Kidney epithelial cell (primary cell): ENCODE data around the gene ROR1. TPM values are rescaled to one million over a fixed set of nuclear protein-coding genes. Genes with fewer than 3 reads are reported as not detected.

Experiments
- DNase-seq: peaks from one replicate; pipeline ENCODE4 v3.0.0-alpha.2; 2010; ENCODE audit warnings: low read depth
- H3K27me3 ChIP-seq: 2 replicates; pipeline ENCODE4 v1.6.0; 2011; ENCODE audit warnings: low read length; ENCODE audit not compliant: control insufficient read depth, insufficient read depth
- H3K36me3 ChIP-seq: 2 replicates; pipeline ENCODE4 v1.5.1; 2011; ENCODE audit warnings: low read length; ENCODE audit not compliant: control insufficient read depth, insufficient read depth
- H3K4me3 ChIP-seq: 2 replicates; pipeline ENCODE4 v1.5.1; 2011; ENCODE audit warnings: low read depth, mild to moderate bottlenecking, control low read depth, low read length
- CTCF ChIP-seq: IDR thresholded peaks from 2 replicates; pipeline ENCODE4 v1.5.1; 2011; ENCODE audit warnings: mild to moderate bottlenecking, moderate library complexity, low read length, control low read depth, inconsistent platforms; ENCODE audit not compliant: insufficient read depth, poor library complexity, severe bottlenecking
- total RNA-seq: library from RNA; depleted of rRNA; stranded (reverse); fragments of >200 nt; gene quantifications from 2 replicates; pipeline ENCODE4 v1.2.3, GENCODE V29; 2015

Gene ROR1
- total RNA-seq, 1 donor from 2014 or later = 21.5 TPM

GRCh38 chr1:63924600-63924999 is 150.8 kb downstream of the ROR1 start:
- no peaks in the 10 kb centered on the region for H3K36me3 ChIP-seq
- TF ChIP-seq CTCF = no peak
- H3K4me3 ChIP-seq = no peak overlapping the region
- no peaks in the 10 kb centered on the region for H3K27me3 ChIP-seq
- no peak for DNase-seq

GRCh38 chr1:63928186-63929105 is 154.6 kb downstream of the ROR1 start:
- no peak for TF ChIP-seq CTCF
- Histone ChIP-seq H3K27me3 (no peaks in the 10 kb centered on the region), H3K36me3 (no peaks in the 10 kb centered on the region), H3K4me3 (no peak overlapping the region)
- DNase-seq = no peak

DNA sequence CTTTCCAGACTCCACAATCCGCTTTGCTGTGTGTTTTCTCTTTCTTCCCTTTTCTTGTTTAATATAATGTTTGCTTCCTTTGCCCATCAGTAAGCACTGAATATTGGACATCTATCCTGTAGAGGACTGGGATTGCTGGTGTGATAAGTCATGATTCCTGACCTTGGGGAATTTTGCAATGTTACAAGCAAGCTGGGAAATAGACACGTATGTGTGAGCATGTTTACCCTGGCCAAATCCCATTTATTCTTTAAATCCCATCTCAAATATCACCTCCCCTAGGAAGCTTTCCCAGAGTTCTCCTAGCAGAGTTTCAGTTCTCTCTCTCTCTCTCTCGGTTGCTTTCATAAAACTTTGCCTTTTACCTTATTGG is 155.3 kb downstream of the ROR1 start:
- TF ChIP-seq CTCF = no peak
- Histone ChIP-seq H3K27me3 (no peaks in the 10 kb centered on the region), H3K4me3 (no peak overlapping the region), H3K36me3 (no peaks in the 10 kb centered on the region)
- DNase-seq = no peak

DNA sequence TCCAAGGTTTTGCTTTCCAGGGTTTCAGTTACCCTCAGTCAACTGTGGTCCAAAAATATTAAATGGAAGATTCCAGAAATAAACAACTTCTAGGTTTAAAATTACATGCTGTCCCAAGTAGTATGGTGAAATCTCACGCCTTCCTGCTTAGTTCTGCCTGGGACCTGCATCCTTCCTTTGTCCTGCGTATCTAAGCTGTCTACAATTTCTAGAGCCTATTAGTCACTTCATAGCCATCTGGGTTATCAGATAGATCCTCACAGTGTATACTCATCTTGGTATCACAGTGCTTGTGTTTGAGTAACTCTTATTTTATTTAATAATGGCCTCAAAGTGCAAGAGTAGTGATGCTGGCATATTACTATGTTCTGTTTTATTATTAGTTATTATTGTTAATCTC is 157.7 kb downstream of the ROR1 start:
- TF ChIP-seq CTCF = no peak

DNA sequence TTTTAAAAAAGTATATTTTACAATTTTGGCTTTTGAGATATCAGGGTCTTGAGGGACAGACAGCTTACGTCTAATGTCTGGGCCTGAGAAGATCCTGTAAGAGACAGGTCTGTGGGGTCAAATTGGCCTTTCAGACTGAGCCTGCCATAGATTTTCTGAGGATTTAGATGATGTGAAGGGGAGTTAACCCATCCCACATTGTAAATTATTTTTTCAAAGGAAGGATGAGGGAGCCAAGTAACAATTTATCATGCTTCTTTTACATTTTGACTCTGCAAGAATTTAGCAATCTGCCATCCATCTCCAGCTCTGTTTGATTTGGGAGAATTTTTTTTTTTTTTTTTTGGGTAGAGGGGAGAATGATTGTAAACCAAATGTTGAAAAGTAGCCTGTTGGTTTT is 160.9 kb downstream of the ROR1 start:
- DNase-seq = no peak
- Histone ChIP-seq H3K27me3 (no peaks in the 10 kb centered on the region), H3K36me3 (no peaks in the 10 kb centered on the region), H3K4me3 (no peak overlapping the region)
- no peak for TF ChIP-seq CTCF

More for the DNA sequence above, 157.7 kb downstream of the ROR1 start:
- H3K4me3 ChIP-seq = no peak overlapping the region
- no peaks in the 10 kb centered on the region for H3K27me3 ChIP-seq
- no peaks in the 10 kb centered on the region for H3K36me3 ChIP-seq
- DNase-seq = no peak

GRCh38 chr1:63935143-63935542 is 161.3 kb downstream of the ROR1 start:
- peak; percentile 66 for TF ChIP-seq CTCF
- no peak overlapping the region for H3K4me3 ChIP-seq
- no peaks in the 10 kb centered on the region for H3K27me3 ChIP-seq
- DNase-seq = no peak
- no peaks in the 10 kb centered on the region for H3K36me3 ChIP-seq
